Glutamatergic neuron (in vitro differentiated cells): Measurements from ENCODE around the gene SLC4A9. TPM values are rescaled to one million over a fixed set of nuclear protein-coding genes. Genes with fewer than 3 reads are reported as not detected.

Source experiments
- DNase-seq: peaks from one replicate; pipeline ENCODE4 v3.0.0; 2022
- H3K27ac Mint-ChIP-seq: one replicate; pipeline ENCODE4 v1.8.0; 2020; ENCODE audit warnings: mild to moderate bottlenecking, mixed read lengths, inconsistent platforms; ENCODE audit not compliant: unreplicated experiment
- H3K27me3 Mint-ChIP-seq: one replicate; pipeline ENCODE4 v1.8.0; 2020; ENCODE audit warnings: mild to moderate bottlenecking, moderate library complexity, mixed read lengths, inconsistent platforms; ENCODE audit not compliant: unreplicated experiment
- H3K36me3 Mint-ChIP-seq: one replicate; pipeline ENCODE4 v1.8.0; 2020; ENCODE audit warnings: mild to moderate bottlenecking, mixed read lengths, inconsistent platforms; ENCODE audit not compliant: unreplicated experiment
- H3K4me1 Mint-ChIP-seq: one replicate; pipeline ENCODE4 v1.8.0; 2020; ENCODE audit warnings: mild to moderate bottlenecking, low read depth, mixed read lengths, inconsistent platforms; ENCODE audit not compliant: unreplicated experiment
- H3K4me3 Mint-ChIP-seq: one replicate; pipeline ENCODE4 v1.8.0; 2020; ENCODE audit warnings: mild to moderate bottlenecking, mixed read lengths, inconsistent platforms; ENCODE audit not compliant: unreplicated experiment
- H3K9me3 Mint-ChIP-seq: one replicate; pipeline ENCODE4 v1.8.0; 2020; ENCODE audit warnings: mild to moderate bottlenecking, moderate library complexity, mixed read lengths, inconsistent platforms; ENCODE audit not compliant: unreplicated experiment
- CTCF ChIP-seq: fragments of 200-600 bp; sonication (generic); IDR thresholded peaks from one replicate; pipeline ENCODE4 v1.5.0; 2021; ENCODE audit not compliant: partially characterized antibody, unreplicated experiment
- total RNA-seq: library from RNA; stranded (reverse); fragmentation: NEBNext Ultra II Directional; extraction: Animal tissue kit (Norgen Biotek cat#: 25700); gene quantifications from one replicate; pipeline ENCODE4 v1.2.1, GENCODE V29; 2021; ENCODE audit not compliant: unreplicated experiment

Gene SLC4A9
- total RNA-seq, 1 donor from 2014 or later = not detected

- peaks cover 2% of the 10 kb centered on the region for H3K27me3 Mint-ChIP-seq
- peaks cover 12% of the 10 kb centered on the region for H3K4me1 Mint-ChIP-seq
- no peak overlapping the region for H3K4me3 Mint-ChIP-seq
- H3K27ac Mint-ChIP-seq = no peak overlapping the region
- no peak for DNase-seq
- H3K9me3 Mint-ChIP-seq = no peaks in the 10 kb centered on the region
- TF ChIP-seq CTCF = no peak
- H3K36me3 Mint-ChIP-seq = no peaks in the 10 kb centered on the region
Measured at GRCh38 chr5:140327589-140327988, 32.4 kb upstream of the SLC4A9 start.

GRCh38 chr5:140328036-140328764 lies 31.8 kb upstream of the SLC4A9 start:
- DNase-seq = no peak
- H3K4me3 Mint-ChIP-seq = no peak overlapping the region
- no peak for TF ChIP-seq CTCF
- no peaks in the 10 kb centered on the region for H3K36me3 Mint-ChIP-seq
- no peaks in the 10 kb centered on the region for H3K9me3 Mint-ChIP-seq
- peaks cover 2% of the 10 kb centered on the region for H3K27me3 Mint-ChIP-seq
- peaks cover 12% of the 10 kb centered on the region for H3K4me1 Mint-ChIP-seq
- no peak overlapping the region for H3K27ac Mint-ChIP-seq

- TF ChIP-seq CTCF = no peak
- Mint-ChIP-seq H3K9me3 (no peaks in the 10 kb centered on the region), H3K27me3 (peaks cover 2% of the 10 kb centered on the region), H3K4me3 (no peak overlapping the region), H3K27ac (no peak overlapping the region), H3K36me3 (no peaks in the 10 kb centered on the region), H3K4me1 (peaks cover 10% of the 10 kb centered on the region)
- DNase-seq = no peak
Measured at GRCh38 chr5:140329739-140330481, 30.1 kb upstream of the SLC4A9 start.

GRCh38 chr5:140331638-140332037 lies 28.4 kb upstream of the SLC4A9 start:
- Mint-ChIP-seq H3K27me3 (peaks cover 2% of the 10 kb centered on the region), H3K4me3 (no peak overlapping the region), H3K27ac (no peak overlapping the region), H3K9me3 (no peaks in the 10 kb centered on the region), H3K36me3 (no peaks in the 10 kb centered on the region), H3K4me1 (peaks cover 10% of the 10 kb centered on the region)
- no peak for DNase-seq
- TF ChIP-seq CTCF = no peak

GRCh38 chr5:140336388-140336787 lies 23.6 kb upstream of the SLC4A9 start:
- H3K36me3 Mint-ChIP-seq = no peaks in the 10 kb centered on the region
- H3K9me3 Mint-ChIP-seq = no peaks in the 10 kb centered on the region
- no peak for TF ChIP-seq CTCF
- no peak overlapping the region for H3K4me3 Mint-ChIP-seq
- no peak overlapping the region for H3K27ac Mint-ChIP-seq
- H3K4me1 Mint-ChIP-seq = no peaks in the 10 kb centered on the region
- H3K27me3 Mint-ChIP-seq = peaks cover 2% of the 10 kb centered on the region
- no peak for DNase-seq
